ENCODE results near the gene METTL3. TPM values are rescaled to one million over a fixed set of nuclear protein-coding genes. Genes with fewer than 3 reads are reported as not detected.
A peak's percentile ranks its signal among the peaks of the same experiment; 100 is the strongest.

METTL3 gene
- polyA plus RNA-seq, 1 experiment = 66.3 TPM

GRCh38 chr14:21539189-21539940 is 28.2 kb upstream of the METTL3 start:
- no peak for DNase-seq (ENCODE audit: low read depth, low spot score)
- Histone ChIP-seq H3K27me3 (ENCODE audit: control insufficient read depth, insufficient read depth, low read length) (peaks cover 49% of the 10 kb centered on the region), H3K27ac (ENCODE audit: low read depth, low read length) (no peak overlapping the region), H3K4me3 (ENCODE audit: low read depth, low read length) (no peak overlapping the region), H3K9me3 (ENCODE audit: control insufficient read depth, insufficient read depth, low read length) (no peaks in the 10 kb centered on the region)
- ChIA-PET CTCF (interaction anchor here (1.0 kb wide), 1 partner anchor 62 kb away, joined by 3 read pairs; the partner anchor contains the start of genes RAB2B and TOX4), POLR2A (no interaction called here)
- no peak for TF ChIP-seq CTCF (IDR thresholded peaks at IDR 0.05; ENCODE audit: low read depth, low read length)

- DNase-seq (ENCODE audit: low read depth, low spot score) = no peak
- CTCF ChIA-PET = no interaction called here
- POLR2A ChIA-PET = no interaction called here
- no peak for TF ChIP-seq CTCF (IDR thresholded peaks at IDR 0.05; ENCODE audit: low read depth, low read length)
- Histone ChIP-seq H3K4me3 (ENCODE audit: low read depth, low read length) (no peak overlapping the region; the same call in 1 of the 2 replicates), H3K9me3 (ENCODE audit: control insufficient read depth, insufficient read depth, low read length) (no peaks in the 10 kb centered on the region), H3K27me3 (ENCODE audit: control insufficient read depth, insufficient read depth, low read length) (peaks cover 53% of the 10 kb centered on the region), H3K27ac (ENCODE audit: low read depth, low read length) (no peak overlapping the region)
Observed at GRCh38 chr14:21537090-21537424, 25.9 kb upstream of the METTL3 start.

- POLR2A ChIA-PET = no interaction called here
- peak overlapping the region; percentile 25 for H3K4me3 ChIP-seq (ENCODE audit: low read depth, low read length)
- no peak overlapping the region for H3K27ac ChIP-seq (ENCODE audit: low read depth, low read length)
- no peak for TF ChIP-seq CTCF (IDR thresholded peaks at IDR 0.05; ENCODE audit: low read depth, low read length)
- no peaks in the 10 kb centered on the region for H3K9me3 ChIP-seq (ENCODE audit: control insufficient read depth, insufficient read depth, low read length)
- CTCF ChIA-PET = no interaction called here
- DNase-seq (ENCODE audit: low read depth, low spot score) = no peak
- peaks cover 55% of the 10 kb centered on the region for H3K27me3 ChIP-seq (ENCODE audit: control insufficient read depth, insufficient read depth, low read length)
Observed at GRCh38 chr14:21536418-21537089, 25.4 kb upstream of the METTL3 start.

GRCh38 chr14:21535545-21536417 is 24.6 kb upstream of the METTL3 start:
- Histone ChIP-seq H3K9me3 (ENCODE audit: control insufficient read depth, insufficient read depth, low read length) (no peaks in the 10 kb centered on the region), H3K27me3 (ENCODE audit: control insufficient read depth, insufficient read depth, low read length) (peaks cover 58% of the 10 kb centered on the region), H3K27ac (ENCODE audit: low read depth, low read length) (no peak overlapping the region), H3K4me3 (ENCODE audit: low read depth, low read length) (no peak overlapping the region)
- DNase-seq (ENCODE audit: low read depth, low spot score) = no peak
- ChIA-PET POLR2A (no interaction called here), CTCF (no interaction called here)
- TF ChIP-seq CTCF (IDR thresholded peaks at IDR 0.05; ENCODE audit: low read depth, low read length) = no peak

Measured in AG04450 (cell line).